A549 (cell line): Measurements from ENCODE around the gene ARHGAP5.

Source experiments
- BHLHE40 ChIP-seq: IDR thresholded peaks from 2 replicates; pipeline ENCODE4 v1.6.1; 2012; ENCODE audit warnings: low read depth, low read length, inconsistent platforms
- CTCF ChIP-seq: fragments of >200 bp; sonication (Bioruptor Twin); formaldehyde crosslinking; IDR thresholded peaks from 3 replicates; pipeline ENCODE4 v1.5.1; 2016
- KDM5A ChIP-seq: fragments of 200-600 bp; sonication (generic); IDR thresholded peaks from 2 replicates; pipeline ENCODE4 v1.6.1; 2016; ENCODE audit warnings: antibody characterized with exemption, mild to moderate bottlenecking
- MAX ChIP-seq: IDR thresholded peaks from 2 replicates; pipeline ENCODE4 v1.6.1; 2012
- MYC ChIP-seq: IDR thresholded peaks from 2 replicates; pipeline ENCODE4 v1.6.1; 2012; ENCODE audit warnings: mild to moderate bottlenecking, inconsistent platforms, low read length, improper control_type of control experiment, borderline replicate concordance
- NFE2L2 ChIP-seq: fragments of 150-350 bp; conservative IDR thresholded peaks from 2 replicates; pipeline ENCODE4 v1.6.1; 2014; ENCODE audit warnings: low read length
- RAD21 ChIP-seq, 2 experiments: fragments of >200 bp in 1 of 2; sonication (Bioruptor Twin) in 1 of 2; formaldehyde crosslinking in 1 of 2; IDR thresholded peaks in 1 of 2; conservative IDR thresholded peaks in 1 of 2; 2 replicates in 1 of 2; 3 replicates in 1 of 2; pipeline ENCODE4 v1.6.1; 2012 to 2018; ENCODE audit warnings: inconsistent platforms in 1 of 2
- RCOR1 ChIP-seq: fragments of 150-350 bp; IDR thresholded peaks from 2 replicates; pipeline ENCODE4 v1.6.1; 2014; ENCODE audit warnings: antibody characterized with exemption, low read length, low read depth
- REST ChIP-seq: fragments of 200-600 bp; sonication (generic); IDR thresholded peaks from 2 replicates; pipeline ENCODE4 v1.6.1; 2016; ENCODE audit warnings: antibody characterized with exemption, mild to moderate bottlenecking, moderate library complexity
- ZC3H11A ChIP-seq: fragments of 450-650 bp; IDR thresholded peaks from 2 replicates; pipeline ENCODE4 v1.6.1; 2014; ENCODE audit warnings: antibody characterized with exemption, mild to moderate bottlenecking

- no peak for TF ChIP-seq KDM5A
- TF ChIP-seq BHLHE40 = no peak
- no peak for TF ChIP-seq RCOR1
- no peak for TF ChIP-seq MYC
- TF ChIP-seq CTCF = no peak
- no peak for TF ChIP-seq REST
- TF ChIP-seq RAD21 (conservative IDR thresholded peaks at IDR 0.05 in 1 of 2, IDR thresholded peaks at IDR 0.05 in 1 of 2) = no peak
- no peak for TF ChIP-seq MAX
- no peak for TF ChIP-seq NFE2L2
- TF ChIP-seq ZC3H11A = no peak
Measured at GRCh38 chr14:32028599-32028998, 48.5 kb upstream of the ARHGAP5 start.
